BJ (cell line): Measurements from ENCODE around the gene SIGMAR1. TPM values are rescaled to one million over a fixed set of nuclear protein-coding genes. Genes with fewer than 3 reads are reported as not detected.

ENCODE experiments used
- CTCF ChIA-PET: fragments of 350-600 bp; formaldehyde crosslinking; extraction: SDS; loops from one replicate; lab custom pipeline; 2021; ENCODE audit warnings: antibody characterized with exemption, inconsistent platforms; lab: Yijun Ruan, JAX
- POLR2A ChIA-PET: fragments of 300-600 bp; sonication (Branson Sonifier 250); formaldehyde crosslinking; extraction: SDS; loops from one replicate; lab custom pipeline; 2021; ENCODE audit warnings: antibody characterized with exemption; lab: Charles Lee
- DNase-seq: peaks from one replicate; pipeline ENCODE4 v3.0.0-alpha.2; 2011; ENCODE audit warnings: low read depth
- H3K27me3 ChIP-seq: 2 replicates; pipeline ENCODE4 v1.6.0; 2011; ENCODE audit warnings: low read length; ENCODE audit not compliant: control insufficient read depth, insufficient read depth
- H3K36me3 ChIP-seq: 2 replicates; pipeline ENCODE4 v1.5.1; 2011; ENCODE audit warnings: low read length; ENCODE audit not compliant: control insufficient read depth, insufficient read depth
- H3K4me3 ChIP-seq: 2 replicates; pipeline ENCODE4 v1.5.1; 2011; ENCODE audit warnings: low read depth, mild to moderate bottlenecking, control low read depth, low read length
- polyA plus RNA-seq: library from polyadenylated mRNA; depleted of rRNA; stranded (reverse); fragments of >200 nt; gene quantifications from 2 replicates; pipeline ENCODE4 v1.2.3, GENCODE V29; 2011
- TF ChIP-seq, protein P1 (sequence below): IDR thresholded peaks from 2 replicates; pipeline ENCODE4 v1.5.1; 2011; ENCODE audit warnings: low read depth, mild to moderate bottlenecking, control low read depth, inconsistent platforms, low read length, moderate library complexity; ENCODE audit not compliant: insufficient read depth

SIGMAR1 gene
- polyA plus RNA-seq, 1 experiment: 95.5 TPM

DNA sequence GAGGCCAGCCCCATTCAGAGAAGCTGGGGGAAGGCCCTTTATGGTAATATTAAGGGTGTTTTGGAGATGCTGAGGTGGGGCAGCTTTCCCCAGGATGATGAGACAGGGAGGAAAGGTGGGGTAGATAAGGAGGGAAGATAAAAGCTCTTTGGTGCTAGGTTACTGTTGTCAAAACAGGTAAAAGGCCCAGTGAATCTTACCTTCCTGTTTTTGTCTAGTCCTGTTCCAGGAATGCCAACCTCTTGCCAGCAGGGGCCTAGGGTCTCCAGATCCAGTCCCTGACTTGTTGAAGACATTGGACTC lies 25.7 kb upstream of the SIGMAR1 start:
- no peak for DNase-seq
- POLR2A ChIA-PET: no interaction called here
- CTCF ChIA-PET: interaction anchor here (0.8 to 3.0 kb wide), 13 partner anchors 8 to 46 kb away, joined by 3 to 42 read pairs (median 5); partner anchors contain the start of genes GALT, IL11RA and SIGMAR1
- TF ChIP-seq, protein P1, sequence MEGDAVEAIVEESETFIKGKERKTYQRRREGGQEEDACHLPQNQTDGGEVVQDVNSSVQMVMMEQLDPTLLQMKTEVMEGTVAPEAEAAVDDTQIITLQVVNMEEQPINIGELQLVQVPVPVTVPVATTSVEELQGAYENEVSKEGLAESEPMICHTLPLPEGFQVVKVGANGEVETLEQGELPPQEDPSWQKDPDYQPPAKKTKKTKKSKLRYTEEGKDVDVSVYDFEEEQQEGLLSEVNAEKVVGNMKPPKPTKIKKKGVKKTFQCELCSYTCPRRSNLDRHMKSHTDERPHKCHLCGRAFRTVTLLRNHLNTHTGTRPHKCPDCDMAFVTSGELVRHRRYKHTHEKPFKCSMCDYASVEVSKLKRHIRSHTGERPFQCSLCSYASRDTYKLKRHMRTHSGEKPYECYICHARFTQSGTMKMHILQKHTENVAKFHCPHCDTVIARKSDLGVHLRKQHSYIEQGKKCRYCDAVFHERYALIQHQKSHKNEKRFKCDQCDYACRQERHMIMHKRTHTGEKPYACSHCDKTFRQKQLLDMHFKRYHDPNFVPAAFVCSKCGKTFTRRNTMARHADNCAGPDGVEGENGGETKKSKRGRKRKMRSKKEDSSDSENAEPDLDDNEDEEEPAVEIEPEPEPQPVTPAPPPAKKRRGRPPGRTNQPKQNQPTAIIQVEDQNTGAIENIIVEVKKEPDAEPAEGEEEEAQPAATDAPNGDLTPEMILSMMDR: no peak
- Histone ChIP-seq H3K4me3 (no peak overlapping the region), H3K27me3 (no peaks in the 10 kb centered on the region), H3K36me3 (peaks cover 7% of the 10 kb centered on the region)

GRCh38 chr9:34662526-34663302 lies 25.1 kb upstream of the SIGMAR1 start, which contains the start of gene CCL27:
Gene CCL27, minus strand, starts transcription at chr9:34662657. Its CDS starts 24 bp downstream, at chr9:34662633.
- Histone ChIP-seq H3K36me3 (peaks cover 4% of the 10 kb centered on the region), H3K27me3 (no peaks in the 10 kb centered on the region), H3K4me3 (no peak within 1 kb of the TSS)
- TF ChIP-seq, protein P1: no peak
- ChIA-PET POLR2A (no interaction called here), CTCF (interaction anchor here (0.7 to 3.0 kb wide), 14 partner anchors 8 to 49 kb away, joined by 3 to 42 read pairs (median 3); partner anchors contain the start of genes GALT, IL11RA and SIGMAR1)
- no peak for DNase-seq

- POLR2A ChIA-PET: no interaction called here
- Histone ChIP-seq H3K36me3 (peaks cover 4% of the 10 kb centered on the region), H3K27me3 (no peaks in the 10 kb centered on the region), H3K4me3 (no peak overlapping the region)
- no peak for DNase-seq
- CTCF ChIA-PET: interaction anchor here (1.0 to 3.4 kb wide), 5 partner anchors 12 to 43 kb away, joined by 3 to 9 read pairs (median 4); partner anchors contain the start of gene GALT
- TF ChIP-seq, protein P1: no peak
Measured at GRCh38 chr9:34659592-34660253, 22.1 kb upstream of the SIGMAR1 start.

DNA sequence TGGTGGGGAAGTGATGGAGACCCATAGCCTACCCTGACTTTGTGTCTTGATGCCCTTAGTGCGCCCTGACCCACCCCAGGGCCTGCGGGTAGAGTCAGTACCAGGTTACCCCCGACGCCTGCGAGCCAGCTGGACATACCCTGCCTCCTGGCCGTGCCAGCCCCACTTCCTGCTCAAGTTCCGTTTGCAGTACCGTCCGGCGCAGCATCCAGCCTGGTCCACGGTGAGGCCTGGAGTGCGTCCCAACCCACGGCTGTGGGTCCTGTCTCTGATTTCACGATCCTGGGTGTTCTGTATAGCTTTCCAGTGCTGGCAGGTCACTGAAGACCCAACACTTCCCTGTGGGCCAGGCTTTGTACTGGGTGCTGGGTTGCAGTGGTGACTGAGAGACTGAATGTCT lies 20.9 kb upstream of the SIGMAR1 start:
- no peak for DNase-seq
- ChIA-PET POLR2A (no interaction called here), CTCF (interaction anchor here (0.5 to 1.8 kb wide), 2 partner anchors 44 to 393 kb away, joined by 3 to 5 read pairs; no protein-coding TSS in a partner anchor)
- TF ChIP-seq, protein P1: no peak
- Histone ChIP-seq H3K27me3 (no peaks in the 10 kb centered on the region), H3K4me3 (no peak overlapping the region), H3K36me3 (peaks cover 4% of the 10 kb centered on the region)

GRCh38 chr9:34656992-34657391 lies 19.4 kb upstream of the SIGMAR1 start:
- DNase-seq: no peak
- H3K4me3 ChIP-seq: no peak overlapping the region
- ChIA-PET POLR2A (no interaction called here), CTCF (interaction anchor here (0.7 to 4.2 kb wide), 4 partner anchors 7 to 66 kb away, joined by 3 to 42 read pairs (median 6); partner anchors contain the start of gene GALT)
- no peaks in the 10 kb centered on the region for H3K27me3 ChIP-seq
- H3K36me3 ChIP-seq: peaks cover 4% of the 10 kb centered on the region
- TF ChIP-seq, protein P1: no peak
